Adipose tissue (tissue), 3 donors: ENCODE results near the gene TMEM169. TPM values are rescaled to one million over a fixed set of nuclear protein-coding genes. Genes with fewer than 3 reads are reported as not detected.

Experiments
- H3K27ac ChIP-seq: one replicate; pipeline ENCODE4 v1.5.1; 2013; ENCODE audit warnings: low read depth, low read length
- WGBS, 3 donors: extraction: QIAGEN DNeasy Blood & Tissue Kit; methylation state at CpG; one replicate each; pipeline ENCODE4 v1.1.7; 2013; 5-methylcytosine and 5-hydroxymethylcytosine counted together
- polyA plus RNA-seq, 3 donors: library from polyadenylated mRNA; stranded (reverse); fragments of 200-250 nt; gene quantifications; one replicate each; pipeline ENCODE4 v1.2.3, GENCODE V29; 2013
- donor health status: healthy with polysubstance abuse.
- donor health status: Bipolar disorder and iron deficiency.
- donor health status: healthy.

The TMEM169 gene
- polyA plus RNA-seq, 3 donors, result 0.28 to 0.62 TPM; not detected in 1

DNA sequence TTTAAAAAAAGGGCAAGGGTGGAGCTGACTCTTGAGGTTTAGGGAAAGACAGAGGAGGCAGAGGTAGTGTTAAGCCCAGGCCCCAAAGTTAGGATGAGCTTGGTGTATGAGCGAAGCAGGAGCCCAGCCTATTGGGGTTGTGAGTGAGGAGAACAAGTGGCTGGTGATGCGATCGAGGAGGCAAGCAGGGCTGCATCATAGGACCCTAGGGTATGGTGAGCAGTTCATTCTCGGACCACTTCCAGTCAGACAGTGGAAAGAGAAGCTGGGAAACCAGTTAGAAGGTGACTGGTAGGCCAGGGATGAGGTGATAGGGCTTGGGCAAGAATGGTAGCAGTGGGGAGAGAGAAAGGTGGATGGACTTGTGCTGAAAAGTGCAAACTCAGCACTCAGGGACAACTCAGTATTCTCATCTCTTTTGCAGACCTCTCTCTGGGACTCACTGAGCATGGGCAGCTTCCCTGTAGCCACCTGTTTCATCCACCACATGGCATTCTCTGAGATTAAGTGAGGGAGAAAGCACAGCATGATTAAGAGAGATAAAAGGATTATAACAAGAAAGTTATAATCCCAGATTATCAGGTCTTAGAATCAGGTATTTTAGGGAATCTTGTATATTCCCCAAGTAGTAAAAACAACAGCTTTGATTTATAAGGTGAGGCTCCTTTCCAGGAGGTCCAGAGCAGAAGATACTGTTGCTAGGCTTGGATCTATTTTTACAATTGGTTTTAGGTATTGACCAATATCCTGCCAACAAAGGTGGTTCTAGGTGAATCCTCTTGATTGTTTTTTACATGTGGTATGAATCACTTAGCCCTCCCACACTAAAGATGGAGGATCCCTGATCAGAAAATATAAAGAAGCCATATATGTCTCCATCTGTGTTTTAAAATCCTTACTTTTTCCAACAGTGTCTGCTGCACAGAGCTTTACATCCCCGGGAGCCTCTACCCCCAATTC, 65.7 kb downstream of the TMEM169 start:
- no peak overlapping the region for H3K27ac ChIP-seq
- WGBS, 3 donors, result 89 to 95% (median 95%) methylated on average over 5 of the region's 5 CpGs

DNA sequence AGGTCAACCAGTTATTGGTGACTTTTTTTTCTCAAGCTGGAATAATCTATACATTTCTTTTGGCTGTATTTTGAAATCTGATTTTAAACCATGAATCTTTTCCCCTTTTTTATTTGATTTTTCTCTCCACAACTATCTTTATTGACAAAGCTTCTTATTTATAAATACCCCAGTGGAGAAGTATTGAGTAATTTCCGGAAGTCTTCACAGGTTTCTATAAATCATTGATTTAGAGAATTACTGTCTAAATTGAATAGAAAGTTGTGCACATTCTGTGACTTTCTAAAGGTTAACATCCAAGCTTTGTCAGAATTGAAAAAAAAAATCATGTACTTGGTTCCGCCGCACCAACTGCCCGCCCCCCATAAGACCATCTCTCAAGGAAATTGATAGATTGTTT, 67.3 kb downstream of the TMEM169 start:
- no peak overlapping the region for H3K27ac ChIP-seq
- WGBS, 3 donors, result 85 to 96% (median 92%) methylated on average over 4 of the region's 4 CpGs

DNA sequence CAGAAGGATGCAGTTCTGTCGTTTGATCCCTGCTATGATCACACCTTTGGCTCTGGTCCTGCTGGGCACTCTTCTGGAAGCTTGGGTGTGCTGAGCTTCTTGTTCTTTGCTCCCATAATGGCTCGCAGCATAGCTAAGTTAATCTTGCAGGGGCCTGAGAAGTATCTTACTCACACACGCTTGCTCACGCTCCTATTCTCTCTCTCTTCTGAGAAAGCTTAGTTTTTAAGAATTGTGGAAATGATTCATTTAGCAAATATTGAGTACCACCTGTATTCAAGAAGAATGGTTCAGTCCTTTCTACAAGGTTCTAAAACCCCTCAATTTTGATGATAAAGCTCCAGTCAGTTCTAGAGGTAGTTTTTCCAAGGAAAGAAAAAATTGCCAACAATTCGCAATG, 68.0 kb downstream of the TMEM169 start:
- 80 to 85% (median 82%) methylated on average over 5 of the region's 5 CpGs for WGBS, 3 donors
- H3K27ac ChIP-seq, result no peak overlapping the region

DNA sequence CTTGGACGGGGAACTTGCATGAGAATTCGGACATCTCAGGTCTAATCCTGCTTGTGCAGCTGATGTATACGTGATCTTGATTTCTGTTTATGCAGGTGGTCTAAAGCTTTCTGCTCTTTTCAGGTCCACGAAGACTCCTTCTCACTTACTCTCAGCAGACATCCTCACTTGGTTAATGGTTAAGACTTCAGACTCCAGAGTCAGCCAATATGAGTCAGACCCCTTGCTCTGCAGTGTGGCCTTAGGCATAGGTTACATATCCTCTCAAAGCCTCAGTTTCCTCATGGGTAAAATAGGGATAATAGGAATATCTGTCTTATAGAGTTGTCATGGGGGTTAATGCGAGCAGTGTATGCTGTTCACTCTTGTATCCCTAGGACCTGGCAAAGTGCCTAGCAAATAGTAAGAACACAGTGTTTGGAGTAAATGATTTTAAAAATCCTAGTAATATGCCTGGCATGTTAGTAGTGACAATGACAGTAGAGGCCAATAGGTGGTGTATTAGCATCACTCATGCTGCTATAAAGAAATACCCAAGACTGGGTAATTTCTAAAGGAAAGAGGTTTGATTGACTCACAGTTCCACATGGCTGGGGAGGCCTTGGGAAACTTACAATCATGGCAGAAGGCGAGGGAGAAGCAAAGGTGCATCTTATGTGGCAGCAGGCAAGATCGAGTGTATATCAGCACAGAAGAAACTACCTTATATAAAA, 69.8 kb downstream of the TMEM169 start:
- H3K27ac ChIP-seq, result no peak overlapping the region
- 89 to 95% (median 93%) methylated on average over 7 of the region's 7 CpGs for WGBS, 3 donors

Other genes starting within 250 kb of the TMEM169 start
- 1 to 10 TPM in 2 of 3 donors, under 1 TPM in 1; 0.85 to 3.5 (median 2.3) TPM for gene MREG, start 68.4 kb upstream of the TMEM169 start, polyA plus RNA-seq
- gene PECR, start 110 bp upstream of the TMEM169 start, polyA plus RNA-seq, result 10 to 100 TPM in 2 of 3 donors, 1 to 10 TPM in 1; 6.1 to 58.6 (median 20.0) TPM
- gene XRCC5, start 27.4 kb downstream of the TMEM169 start, polyA plus RNA-seq, result 10 to 100 TPM; 47.1 to 86.4 (median 85.7) TPM